GM21825 (cell line): ENCODE results near the gene SLC2A6.

Source experiments
- ATAC-seq: cut with Tn5 transposase; IDR thresholded peaks from one replicate; pipeline ENCODE4 v1.9.1; 2021; ENCODE audit warnings: mild to moderate bottlenecking, moderate library complexity; ENCODE audit not compliant: unreplicated experiment

Gene SLC2A6

DNA sequence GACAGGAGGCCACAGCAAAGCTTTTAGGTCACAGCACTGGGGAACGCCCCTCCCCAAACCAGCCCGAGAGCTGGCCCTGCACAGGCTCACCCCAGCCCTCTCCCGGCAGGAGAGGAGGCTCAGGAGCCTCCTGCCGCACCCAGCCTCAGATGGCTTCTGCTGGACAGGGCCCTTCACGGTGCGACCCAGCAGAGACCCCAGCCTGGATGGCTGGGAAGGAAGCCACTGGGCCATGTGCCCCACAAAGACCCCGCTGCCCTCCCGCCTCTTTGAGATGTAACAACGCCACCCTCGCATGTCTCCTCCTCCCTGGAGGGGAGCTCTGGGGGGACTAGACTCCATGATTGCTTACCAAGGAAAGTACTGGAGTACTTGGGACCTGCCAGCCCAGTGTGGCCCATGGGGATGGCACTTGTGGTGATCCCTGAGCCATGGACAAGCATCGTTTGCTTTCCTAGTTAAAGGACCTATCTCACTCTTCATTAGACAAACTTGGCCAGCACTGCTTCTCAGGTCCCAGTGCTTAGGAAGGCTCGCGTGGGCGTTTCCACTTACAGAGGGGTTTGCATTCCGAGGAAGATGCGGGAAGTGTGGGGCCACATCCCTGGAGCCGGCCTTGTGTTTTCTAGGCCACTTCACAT, 36.8 kb upstream of the SLC2A6 start:
- ATAC-seq: no peak

DNA sequence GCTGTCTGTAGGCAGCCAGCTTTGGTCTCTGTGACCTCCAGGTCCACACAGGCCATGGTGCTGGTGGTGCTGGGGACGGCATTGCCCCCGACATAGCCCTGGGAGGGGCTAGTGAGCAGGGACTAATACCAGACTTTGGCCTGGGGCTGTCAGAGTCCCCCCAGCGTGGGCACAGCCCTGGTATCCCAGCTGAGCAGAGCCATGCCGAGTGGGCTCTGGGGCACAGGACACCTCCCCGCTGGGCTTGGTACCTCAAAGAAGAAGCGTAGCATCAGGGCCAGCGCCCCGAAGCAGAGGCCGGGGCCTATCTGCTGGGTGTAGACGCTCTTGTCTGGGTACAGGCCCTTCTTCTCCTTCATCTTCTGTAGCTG, 36.3 kb upstream of the SLC2A6 start:
- no peak for ATAC-seq

DNA sequence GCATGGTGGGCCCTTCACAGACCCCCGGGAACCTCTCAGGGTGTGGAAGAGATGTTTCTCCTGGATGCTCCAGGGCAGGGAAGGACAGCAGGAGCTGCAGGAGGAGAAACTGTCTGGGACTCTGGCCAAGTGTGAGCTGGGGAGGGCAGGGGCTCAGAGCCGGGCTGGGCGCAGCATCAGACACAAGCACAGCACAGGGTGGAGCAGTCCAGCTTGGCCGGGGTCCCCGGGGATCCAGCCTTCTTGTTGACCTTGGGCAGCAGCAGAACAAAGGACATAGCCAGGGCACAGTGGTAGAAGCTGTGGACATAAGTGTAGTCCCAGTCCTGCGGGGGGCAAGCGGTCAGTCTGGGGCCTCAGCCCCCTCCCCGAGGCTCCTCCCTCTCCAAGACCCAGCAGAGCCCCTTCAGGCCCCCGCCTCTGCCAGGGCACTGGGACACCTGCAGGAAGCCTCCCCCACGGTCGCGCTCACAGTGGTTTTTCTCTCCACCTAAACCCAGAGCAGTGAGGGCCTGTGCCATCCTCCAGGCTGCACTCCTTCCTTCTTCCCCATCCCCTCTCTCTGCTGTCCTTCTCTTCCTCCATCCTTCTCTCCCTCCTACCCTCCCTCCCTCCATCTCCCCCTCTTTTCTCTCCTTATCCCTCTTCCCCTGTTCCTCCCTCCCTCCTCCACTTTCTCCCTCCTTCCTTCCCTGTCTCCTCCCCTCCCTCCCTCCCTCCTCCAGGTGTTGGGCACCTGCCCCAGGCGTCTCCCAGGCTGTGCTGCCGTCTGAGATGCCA, 35.8 kb upstream of the SLC2A6 start:
- ATAC-seq: no peak

DNA sequence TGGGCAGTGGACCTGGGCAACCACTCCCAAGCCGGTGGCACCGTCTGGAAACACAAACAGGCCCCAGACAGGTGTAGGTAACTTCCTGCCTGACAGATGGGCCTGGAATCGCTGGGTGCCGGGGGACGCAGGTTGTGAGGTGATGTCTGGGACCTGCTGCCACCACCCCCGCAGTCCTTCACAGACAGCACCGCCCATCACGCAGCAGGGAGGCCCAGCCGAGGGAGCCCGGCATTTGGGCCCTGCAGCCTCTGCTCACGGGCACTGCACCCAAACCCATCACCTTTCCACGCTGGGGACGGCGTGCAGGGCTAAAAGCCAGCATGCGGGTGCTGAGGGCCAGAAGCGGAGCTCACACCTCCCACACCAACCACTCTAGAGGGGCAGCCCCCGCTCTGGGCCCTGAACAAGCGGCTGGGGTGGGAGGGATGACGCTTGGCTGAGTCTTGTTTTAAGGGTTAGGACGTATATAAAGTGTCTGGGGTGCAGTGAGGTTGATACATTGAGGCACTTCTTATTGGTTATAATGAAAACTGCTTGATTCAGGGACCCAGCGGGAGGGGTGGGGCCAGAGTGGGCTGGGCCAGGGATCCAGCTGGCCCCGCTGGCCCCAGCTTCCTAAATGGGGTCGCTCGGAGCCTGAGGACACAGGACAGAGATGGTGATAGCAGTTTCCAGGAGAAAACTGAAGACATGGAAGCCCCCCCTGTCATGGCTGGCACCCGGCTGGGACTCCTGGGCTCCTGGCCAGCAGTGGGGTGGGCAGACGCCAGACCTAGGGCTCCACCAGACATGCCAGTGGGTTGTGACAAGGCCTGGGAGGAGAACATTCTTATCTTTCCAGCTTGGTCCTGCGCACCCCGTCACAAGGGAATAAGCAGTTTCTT, 34.6 kb upstream of the SLC2A6 start:
- ATAC-seq: no peak

DNA sequence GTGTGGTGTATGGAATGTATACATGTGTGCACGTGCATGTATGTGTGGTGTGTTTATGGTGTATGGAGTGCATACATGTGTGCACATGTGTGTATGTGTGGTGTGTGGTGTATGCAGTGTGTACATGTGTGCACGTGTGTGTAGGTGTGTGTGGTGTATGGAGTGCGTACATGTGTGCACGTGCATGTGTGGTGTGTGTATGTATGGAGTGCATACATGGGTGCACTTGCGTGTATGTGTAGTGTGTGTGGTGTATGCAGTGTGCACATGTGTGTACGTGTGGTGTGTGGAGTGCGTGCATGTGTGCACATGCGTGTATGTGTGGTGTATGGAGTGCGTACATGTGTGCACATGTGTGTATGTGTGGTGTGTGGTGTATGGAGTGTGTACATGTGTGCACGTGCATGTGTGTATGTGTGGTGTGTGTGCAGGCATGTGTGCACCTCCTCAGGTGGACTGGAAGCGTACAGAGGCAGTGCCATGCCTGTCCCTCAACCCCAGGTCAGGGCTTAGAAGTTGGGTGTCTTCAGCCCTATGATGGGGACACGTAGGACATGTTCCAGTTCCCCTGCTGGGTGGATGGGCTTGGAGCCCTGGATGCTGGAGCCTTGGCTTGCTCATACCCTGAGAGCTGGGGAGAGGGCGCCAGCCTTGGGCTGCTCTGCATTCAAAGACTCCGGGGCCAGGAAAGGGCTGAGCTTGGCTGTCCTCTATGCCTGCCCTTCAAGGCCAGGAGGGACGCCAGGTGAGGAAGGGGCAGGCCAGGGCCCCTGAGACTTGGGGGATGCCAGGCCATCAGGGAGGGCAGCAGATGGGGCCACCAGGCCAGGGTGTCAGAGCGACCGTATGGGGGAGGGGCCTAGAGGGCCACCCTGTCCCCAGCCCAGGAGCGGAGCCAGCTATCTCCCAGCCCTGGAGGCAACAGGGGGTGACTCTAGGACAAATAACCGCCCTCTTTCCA, 33.6 kb upstream of the SLC2A6 start:
- ATAC-seq: no peak

DNA sequence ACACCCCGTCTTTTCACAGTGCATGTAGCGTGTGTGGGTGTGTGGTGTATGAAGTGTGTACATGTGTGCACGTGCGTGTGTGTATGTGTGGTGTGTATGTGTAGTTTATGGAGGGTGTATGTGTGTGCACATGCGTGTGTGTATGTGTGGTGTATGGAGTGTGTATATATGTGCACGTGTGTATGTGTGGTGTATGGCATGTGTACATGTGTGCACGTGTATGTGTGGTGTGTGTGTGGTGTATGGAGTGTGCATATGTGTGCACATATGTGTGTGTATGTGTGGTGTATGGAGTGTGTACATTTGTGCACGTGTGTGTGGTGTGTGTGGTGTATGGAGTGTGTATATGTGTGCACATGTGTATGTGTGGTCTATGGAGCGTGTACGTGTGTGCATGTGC, 32.7 kb upstream of the SLC2A6 start:
- no peak for ATAC-seq

DNA sequence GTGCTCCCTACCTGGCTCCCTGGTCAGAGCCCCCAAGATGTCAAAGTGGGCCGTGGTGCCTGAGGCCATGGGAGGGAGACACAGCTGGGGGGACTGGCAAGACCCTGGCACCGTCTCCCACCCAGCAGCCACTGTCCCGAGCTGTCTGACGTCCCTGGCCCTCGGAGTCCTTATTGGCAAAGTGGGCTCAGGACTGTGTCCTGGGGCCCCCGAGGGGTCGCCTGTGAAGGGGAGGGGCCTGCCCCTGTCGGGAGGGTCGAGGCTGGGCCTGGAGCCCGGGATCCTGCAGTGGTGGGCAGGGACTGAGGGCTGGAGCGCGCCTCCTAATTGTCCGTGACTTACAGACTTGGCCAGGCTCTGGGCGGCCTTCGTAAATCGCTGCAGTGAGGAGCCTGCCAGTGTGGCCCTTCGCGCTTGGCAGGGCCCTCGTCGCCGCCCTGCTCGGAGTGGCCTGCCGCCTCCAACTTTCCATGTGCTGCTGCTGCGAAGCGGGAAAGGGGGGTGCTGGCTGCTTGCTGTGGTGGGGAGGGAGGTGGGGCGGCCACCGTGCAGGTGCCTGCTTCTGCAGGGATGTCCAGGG, 32.1 kb upstream of the SLC2A6 start:
- no peak for ATAC-seq

DNA sequence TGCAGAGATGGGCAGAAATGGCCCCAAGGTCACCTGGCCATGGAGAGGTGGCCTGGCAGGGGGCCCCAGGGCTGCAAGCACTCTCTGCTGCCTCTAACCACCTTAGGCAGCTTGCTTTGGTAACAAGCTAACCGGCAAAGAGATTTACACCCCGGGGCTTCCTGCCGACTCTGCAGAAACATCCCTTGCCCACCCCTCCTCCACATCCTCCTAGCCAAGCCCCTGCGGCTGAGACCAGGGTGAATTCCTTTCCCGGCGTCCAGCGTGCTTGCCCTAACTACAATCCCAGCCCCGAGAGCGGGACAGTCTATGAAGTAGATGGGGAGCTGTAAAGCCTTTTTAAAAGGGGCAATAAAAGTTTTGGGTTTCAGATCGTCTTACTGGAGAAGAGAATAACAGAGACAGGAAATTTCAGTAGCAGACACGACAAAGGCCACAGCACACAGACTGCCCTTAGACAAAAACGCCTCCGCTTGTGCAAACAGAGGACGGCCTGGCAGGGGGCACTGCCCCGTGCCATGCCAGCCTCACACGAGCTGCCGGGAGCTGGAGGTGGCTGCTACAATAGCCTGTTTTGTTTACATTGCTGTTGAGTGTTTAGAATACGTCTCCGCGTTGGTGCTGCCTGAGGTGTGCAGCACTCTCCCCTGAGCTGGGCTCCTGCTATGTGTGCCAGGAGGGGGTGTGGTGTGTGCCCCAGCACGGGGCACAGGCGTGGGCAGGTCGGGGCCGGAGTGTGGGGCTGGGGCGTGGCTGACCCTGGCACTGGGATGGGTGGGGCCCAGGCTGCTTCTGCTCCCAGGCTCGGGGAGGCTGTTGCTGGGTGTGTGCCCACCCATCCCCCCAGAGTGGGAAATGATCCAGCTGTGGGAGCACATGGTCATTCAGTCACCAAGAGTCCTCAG, 30.5 kb upstream of the SLC2A6 start:
- no peak for ATAC-seq

DNA sequence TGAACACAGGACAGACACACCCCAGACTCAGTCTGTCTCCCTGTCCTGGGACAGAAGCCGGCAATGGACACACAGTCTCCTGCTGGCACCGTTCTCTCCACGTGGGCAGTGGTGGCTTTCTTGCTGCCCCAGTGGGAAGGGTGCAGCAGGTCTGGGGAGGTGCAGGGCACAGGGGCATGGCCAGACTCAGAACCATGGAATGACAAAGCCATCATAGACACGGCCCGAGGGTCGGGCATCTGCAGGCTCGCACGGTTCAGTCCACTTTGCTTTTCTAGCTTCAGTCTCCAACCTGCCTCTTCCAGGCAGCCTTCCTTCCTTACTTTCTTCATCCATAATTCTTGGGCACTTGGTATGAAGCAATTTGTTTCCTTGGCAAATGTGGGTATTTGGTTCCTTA, 29.1 kb upstream of the SLC2A6 start:
- no peak for ATAC-seq

DNA sequence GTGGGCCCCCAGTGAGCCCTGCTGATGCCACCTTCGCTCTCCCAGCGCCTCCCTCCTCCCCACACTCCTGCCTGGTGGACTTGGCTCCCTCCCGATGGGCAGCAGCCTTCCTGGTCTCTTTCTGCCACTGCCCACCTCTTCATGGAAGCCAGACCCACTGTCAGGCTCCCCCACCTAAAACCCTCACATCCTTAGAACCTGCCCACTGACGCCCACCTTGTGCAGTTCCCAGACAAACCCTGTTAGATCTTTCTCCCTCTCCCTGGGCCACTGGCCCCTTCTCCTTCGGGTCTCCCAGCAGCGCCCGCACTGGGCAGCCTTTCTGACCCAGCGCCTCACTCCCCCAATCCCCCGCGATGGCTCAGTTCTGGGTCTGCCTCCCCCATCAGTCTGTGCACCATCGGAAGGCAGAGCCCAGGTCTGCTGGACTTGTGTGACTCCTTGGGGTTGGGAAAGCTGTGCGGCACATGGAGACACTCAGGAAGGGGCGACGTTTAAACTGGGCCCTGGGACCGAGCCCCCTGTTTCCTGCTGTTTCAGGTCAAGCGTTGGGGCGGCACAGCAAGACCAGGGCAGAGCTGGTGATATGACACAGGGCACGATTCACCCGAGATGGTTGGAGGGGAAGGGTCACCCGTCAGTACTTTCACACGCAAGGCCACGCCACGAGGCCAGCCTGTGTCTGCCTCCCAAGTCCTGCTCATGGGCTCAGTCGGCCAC, 28.5 kb upstream of the SLC2A6 start:
- ATAC-seq: no peak

DNA sequence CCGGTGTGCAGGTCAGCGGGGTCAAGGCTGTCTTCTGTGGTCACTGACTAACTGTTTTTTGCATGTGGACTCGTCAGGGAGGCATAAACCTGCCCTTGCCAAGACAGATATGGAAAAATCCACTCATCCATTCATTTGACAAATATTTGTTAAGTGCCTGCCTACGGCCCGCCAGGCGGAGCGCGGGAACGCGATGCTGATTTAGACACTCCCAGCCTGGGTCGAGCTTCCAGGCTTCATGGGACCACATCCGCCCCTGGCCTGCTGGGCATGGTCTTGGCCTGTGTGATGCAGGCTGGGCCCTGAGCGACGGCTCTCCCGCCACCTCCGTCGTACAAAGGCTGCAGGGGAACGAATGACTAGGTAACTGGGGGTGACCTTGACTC, 27.7 kb upstream of the SLC2A6 start:
- no peak for ATAC-seq

DNA sequence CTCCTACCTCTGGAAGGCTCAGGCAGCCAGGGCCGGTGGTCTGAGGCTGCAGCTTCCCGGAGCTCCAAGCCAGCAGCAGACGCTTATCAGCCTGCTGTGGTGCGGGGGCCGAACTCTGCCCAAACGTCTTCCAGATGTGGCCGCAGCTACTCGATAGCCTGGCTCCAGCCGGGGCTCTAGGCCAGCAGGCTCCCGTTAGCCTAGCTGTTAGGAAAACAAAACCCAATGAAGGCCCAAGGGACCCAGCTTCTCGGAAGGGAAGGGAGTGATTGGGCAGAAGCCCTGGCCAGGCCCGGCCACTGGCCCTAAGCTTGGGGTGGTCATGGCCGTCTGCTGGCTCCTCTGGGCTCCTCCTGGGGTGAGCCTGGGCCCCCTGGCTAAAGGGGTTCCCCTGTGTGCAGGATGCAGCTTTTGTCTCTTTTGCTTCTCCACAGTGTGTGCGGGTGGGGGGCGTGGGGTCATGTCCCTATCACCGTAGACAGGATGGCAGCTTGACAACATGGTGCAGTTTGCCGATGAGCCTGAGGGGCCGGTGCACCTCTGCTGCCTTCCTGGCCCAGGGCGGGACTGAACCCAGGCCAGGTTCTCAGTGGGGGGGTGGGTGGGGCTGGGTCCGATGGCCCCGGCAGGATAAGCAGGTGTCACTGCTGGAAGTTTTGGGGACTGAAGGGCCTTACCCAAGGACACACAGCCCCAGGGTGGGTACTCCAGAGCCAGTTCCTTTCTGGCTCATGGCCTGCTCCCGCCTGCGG, 27.2 kb upstream of the SLC2A6 start:
- no peak for ATAC-seq

DNA sequence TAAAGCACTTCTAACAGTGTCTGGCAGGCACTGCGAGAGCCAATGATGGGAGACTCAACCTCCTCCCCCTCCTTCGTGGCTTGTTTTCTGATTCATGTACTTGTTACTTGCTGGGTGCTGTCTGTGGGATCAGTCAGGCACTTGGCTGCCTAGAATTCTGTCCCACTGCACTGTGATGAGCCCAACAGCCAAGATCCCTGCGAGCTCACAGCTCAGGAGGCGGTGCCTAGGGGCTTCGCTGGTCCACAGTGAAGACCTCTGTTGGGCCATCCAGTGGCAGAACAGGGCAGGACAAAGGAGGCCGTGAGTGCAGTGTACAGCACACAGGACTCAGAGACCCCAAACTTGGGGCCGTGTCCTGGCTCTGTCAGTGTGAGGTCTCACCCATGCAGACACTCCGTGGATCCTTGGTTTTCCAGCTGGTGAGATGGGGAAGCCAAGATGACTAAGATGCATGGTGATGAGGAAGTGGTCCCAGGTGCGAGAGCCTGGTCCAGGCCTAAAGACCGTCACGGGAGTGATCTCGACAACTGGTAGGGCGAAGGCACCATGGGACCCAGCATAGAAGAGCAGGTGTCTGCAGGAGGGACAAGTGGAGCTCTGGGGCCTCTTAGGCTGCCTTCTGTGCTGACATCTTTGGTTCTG, 26.4 kb upstream of the SLC2A6 start:
- no peak for ATAC-seq

DNA sequence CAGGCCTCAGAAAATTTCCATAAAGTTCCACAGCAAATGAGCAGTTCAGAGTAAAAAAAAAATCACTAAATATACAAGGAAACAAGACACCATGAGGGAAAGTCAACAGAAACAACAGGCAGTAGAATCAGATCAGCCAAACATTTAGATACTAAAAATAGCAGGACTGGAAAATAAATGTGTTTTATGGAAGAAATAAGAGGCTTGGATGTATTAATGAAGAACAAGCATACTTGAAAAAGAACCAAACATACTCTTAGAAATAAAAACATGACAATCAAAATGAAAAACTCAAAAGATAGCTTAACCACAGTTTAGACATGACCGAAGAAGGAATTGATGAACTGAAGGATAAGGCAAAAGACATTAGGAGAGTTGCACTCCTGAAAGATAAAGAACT, 23.2 kb upstream of the SLC2A6 start:
- ATAC-seq: no peak

DNA sequence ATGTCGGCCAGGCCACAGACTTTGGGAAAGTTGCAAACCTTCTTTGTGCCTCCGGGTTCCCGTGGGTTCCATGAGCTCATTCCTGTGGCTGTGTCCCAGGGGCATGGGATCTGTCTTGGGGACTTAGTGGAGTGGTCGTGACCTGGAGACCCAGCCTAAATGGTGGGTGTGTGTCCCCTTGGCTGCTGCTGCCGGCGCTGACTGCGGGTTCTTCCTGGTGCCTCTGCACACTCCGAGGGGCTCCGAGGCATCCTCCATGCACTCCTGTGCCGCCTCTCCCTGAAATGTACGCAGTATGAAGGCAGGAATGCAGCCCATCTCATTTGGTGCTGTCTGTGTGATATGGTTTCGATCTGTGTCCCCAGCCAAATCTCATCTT, 21.0 kb upstream of the SLC2A6 start:
- no peak for ATAC-seq

DNA sequence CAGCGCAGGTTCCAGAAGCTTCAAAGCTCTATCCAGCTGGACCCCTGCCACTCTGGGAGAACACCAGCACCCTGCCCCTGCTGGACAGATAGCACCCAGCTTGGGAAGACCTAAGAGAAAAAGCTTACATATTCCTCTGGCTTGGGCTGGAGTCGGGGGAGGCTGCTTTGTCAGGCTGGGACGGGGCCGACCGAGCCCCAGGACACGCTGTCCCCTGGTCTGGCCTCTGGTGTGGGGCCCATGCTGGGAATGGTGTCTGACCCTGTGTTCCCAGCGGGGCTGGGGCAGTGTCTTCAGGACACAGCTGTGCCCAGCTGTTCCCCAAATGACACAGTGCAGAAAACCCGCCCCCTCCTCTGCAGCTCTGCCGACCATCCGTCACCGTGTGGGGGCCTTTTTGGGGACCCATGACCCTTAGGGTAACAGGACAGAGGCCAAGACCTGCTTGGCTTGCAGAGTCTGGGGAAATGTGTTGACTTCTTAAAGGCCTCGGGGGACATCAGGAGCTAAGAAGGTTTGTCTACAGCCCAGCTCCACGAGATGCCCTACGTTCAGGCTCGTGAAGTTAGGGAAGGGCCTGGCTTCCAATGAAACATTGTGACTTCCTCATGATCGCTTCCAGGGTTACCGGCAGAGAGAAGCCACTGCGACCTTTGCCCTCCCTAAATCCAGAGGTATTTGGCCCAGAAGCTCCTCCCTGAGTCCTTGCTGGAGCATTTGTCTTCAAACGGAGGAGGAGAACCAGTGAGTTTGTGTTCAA, 20.4 kb upstream of the SLC2A6 start:
- ATAC-seq: no peak
